ENCODE data around the gene MYPOP. TPM values are rescaled to one million over a fixed set of nuclear protein-coding genes. Genes with fewer than 3 reads are reported as not detected.

The MYPOP gene
- total RNA-seq, 1 experiment from 2014 or later: 11.1 TPM

DNA sequence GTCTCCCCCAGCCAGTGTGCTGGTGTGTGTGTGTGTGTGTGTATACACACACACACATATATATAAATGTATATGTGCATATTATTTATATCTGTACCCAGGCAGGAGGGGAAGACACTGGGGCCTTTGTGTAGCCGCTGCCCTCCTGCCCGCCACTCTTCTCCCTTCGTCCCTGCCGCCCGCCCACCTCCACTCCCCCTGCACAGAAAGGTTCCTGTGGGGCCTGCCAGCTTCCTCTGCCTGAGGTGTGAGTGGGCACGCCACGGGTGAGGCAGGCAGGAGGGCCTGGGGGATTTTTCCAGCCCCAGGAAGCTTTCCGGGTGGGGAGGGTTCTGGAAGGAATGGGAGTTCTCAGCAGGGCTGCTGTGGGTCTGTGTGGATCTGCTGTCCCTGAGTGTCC lies 23.4 kb downstream of the MYPOP start:
- no peak for TF ChIP-seq CTCF (IDR thresholded peaks at IDR 0.05)
- TF ChIP-seq POLR2AphosphoS5 (IDR thresholded peaks at IDR 0.05; ENCODE audit: low read depth, low read length): no peak
- no peak for TF ChIP-seq TCF7L2 (IDR thresholded peaks at IDR 0.05; ENCODE audit: low read depth, low read length)
- no peak for TF ChIP-seq SIN3A (IDR thresholded peaks at IDR 0.05; ENCODE audit: borderline replicate concordance, insufficient read depth, low read depth, low read length)
- TF ChIP-seq, protein P1, sequence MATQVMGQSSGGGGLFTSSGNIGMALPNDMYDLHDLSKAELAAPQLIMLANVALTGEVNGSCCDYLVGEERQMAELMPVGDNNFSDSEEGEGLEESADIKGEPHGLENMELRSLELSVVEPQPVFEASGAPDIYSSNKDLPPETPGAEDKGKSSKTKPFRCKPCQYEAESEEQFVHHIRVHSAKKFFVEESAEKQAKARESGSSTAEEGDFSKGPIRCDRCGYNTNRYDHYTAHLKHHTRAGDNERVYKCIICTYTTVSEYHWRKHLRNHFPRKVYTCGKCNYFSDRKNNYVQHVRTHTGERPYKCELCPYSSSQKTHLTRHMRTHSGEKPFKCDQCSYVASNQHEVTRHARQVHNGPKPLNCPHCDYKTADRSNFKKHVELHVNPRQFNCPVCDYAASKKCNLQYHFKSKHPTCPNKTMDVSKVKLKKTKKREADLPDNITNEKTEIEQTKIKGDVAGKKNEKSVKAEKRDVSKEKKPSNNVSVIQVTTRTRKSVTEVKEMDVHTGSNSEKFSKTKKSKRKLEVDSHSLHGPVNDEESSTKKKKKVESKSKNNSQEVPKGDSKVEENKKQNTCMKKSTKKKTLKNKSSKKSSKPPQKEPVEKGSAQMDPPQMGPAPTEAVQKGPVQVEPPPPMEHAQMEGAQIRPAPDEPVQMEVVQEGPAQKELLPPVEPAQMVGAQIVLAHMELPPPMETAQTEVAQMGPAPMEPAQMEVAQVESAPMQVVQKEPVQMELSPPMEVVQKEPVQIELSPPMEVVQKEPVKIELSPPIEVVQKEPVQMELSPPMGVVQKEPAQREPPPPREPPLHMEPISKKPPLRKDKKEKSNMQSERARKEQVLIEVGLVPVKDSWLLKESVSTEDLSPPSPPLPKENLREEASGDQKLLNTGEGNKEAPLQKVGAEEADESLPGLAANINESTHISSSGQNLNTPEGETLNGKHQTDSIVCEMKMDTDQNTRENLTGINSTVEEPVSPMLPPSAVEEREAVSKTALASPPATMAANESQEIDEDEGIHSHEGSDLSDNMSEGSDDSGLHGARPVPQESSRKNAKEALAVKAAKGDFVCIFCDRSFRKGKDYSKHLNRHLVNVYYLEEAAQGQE (IDR thresholded peaks at IDR 0.05; ENCODE audit: insufficient read depth in 1 of 2, low read depth in 2 of 2, low read length in 1 of 2): no peak
- no TSS peak for BruUV-seq (replicated peaks)
- ATAC-seq: no peak
- Histone ChIP-seq H3K27ac (ENCODE audit: low read length) (no peak overlapping the region), H3K27me3 (ENCODE audit: control insufficient read depth, insufficient read depth, low read length) (no peaks in the 10 kb centered on the region), H3K4me1 (ENCODE audit: control insufficient read depth, insufficient read depth, low read length) (peaks cover 4% of the 10 kb centered on the region), H3K36me3 (ENCODE audit: control insufficient read depth, insufficient read depth, low read length) (no peaks in the 10 kb centered on the region), H3K4me3 (ENCODE audit: low read depth in 2 of 2, low read length in 2 of 2) (no peak overlapping the region), H3K9me3 (ENCODE audit: control insufficient read depth, insufficient read depth, low read depth, low read length) (no peaks in the 10 kb centered on the region)
- in situ Hi-C loops (cut with HindIII; ENCODE audit: low pct_unique_long_range_greater_than_20kb, low sequenced_read_pairs) (no loop called here), intact Hi-C loops (cut with micrococcal nuclease; ENCODE audit: unreplicated experiment) (no loop called here)
- ChIA-PET POLR2A (no interaction called here), CTCF (no interaction called here)
- DNase-seq (ENCODE audit: low read depth, low spot score): no peak

GRCh38 chr19:45878043-45878794 lies 24.2 kb downstream of the MYPOP start:
- Histone ChIP-seq H3K27me3 (ENCODE audit: control insufficient read depth, insufficient read depth, low read length) (no peaks in the 10 kb centered on the region), H3K36me3 (ENCODE audit: control insufficient read depth, insufficient read depth, low read length) (no peaks in the 10 kb centered on the region), H3K27ac (ENCODE audit: low read length) (no peak overlapping the region), H3K9me3 (ENCODE audit: control insufficient read depth, insufficient read depth, low read depth, low read length) (no peaks in the 10 kb centered on the region), H3K4me1 (ENCODE audit: control insufficient read depth, insufficient read depth, low read length) (peaks cover 4% of the 10 kb centered on the region), H3K4me3 (ENCODE audit: low read depth in 2 of 2, low read length in 2 of 2) (no peak overlapping the region)
- TF ChIP-seq SIN3A (IDR thresholded peaks at IDR 0.05; ENCODE audit: borderline replicate concordance, insufficient read depth, low read depth, low read length) (no peak), POLR2AphosphoS5 (IDR thresholded peaks at IDR 0.05; ENCODE audit: low read depth, low read length) (no peak), TCF7L2 (IDR thresholded peaks at IDR 0.05; ENCODE audit: low read depth, low read length) (no peak), CTCF (IDR thresholded peaks at IDR 0.05) (no peak)
- TF ChIP-seq, protein P1 (IDR thresholded peaks at IDR 0.05; ENCODE audit: insufficient read depth in 1 of 2, low read depth in 2 of 2, low read length in 1 of 2): no peak
- ATAC-seq: no peak
- ChIA-PET CTCF (no interaction called here), POLR2A (no interaction called here)
- intact Hi-C loops (cut with micrococcal nuclease; ENCODE audit: unreplicated experiment) (no loop called here), in situ Hi-C loops (cut with HindIII; ENCODE audit: low pct_unique_long_range_greater_than_20kb, low sequenced_read_pairs) (no loop called here)
- no TSS peak for BruUV-seq (replicated peaks)
- DNase-seq (ENCODE audit: low read depth, low spot score): no peak

Measured in Panc1 (cell line).